HEK293T (cell line): ENCODE measurements around the gene MAD1L1.

Source experiments
- CTCF ChIA-PET: fragments of 350-600 bp; formaldehyde crosslinking; extraction: SDS; loops from one replicate; lab custom pipeline; 2021; ENCODE audit warnings: antibody characterized with exemption, inconsistent platforms; lab: Yijun Ruan, JAX
- POLR2A ChIA-PET: fragments of 350-600 bp; formaldehyde crosslinking; extraction: SDS; loops from one replicate; lab custom pipeline; 2020; ENCODE audit warnings: antibody characterized with exemption, inconsistent platforms; lab: Yijun Ruan, JAX
- DNase-seq: peaks from one replicate; pipeline ENCODE4 v3.0.0; 2012; ENCODE audit warnings: mixed read lengths; ENCODE audit errors: extremely low spot score
- ARNT ChIP-seq: fragments of 450-650 bp; IDR thresholded peaks from 2 replicates; pipeline ENCODE4 v1.6.1; 2017; ENCODE audit warnings: mild to moderate bottlenecking
- BHLHE40 ChIP-seq: fragments of 450-650 bp; IDR thresholded peaks from 2 replicates; pipeline ENCODE4 v1.6.1; 2016; ENCODE audit warnings: mild to moderate bottlenecking, moderate library complexity, borderline replicate concordance
- CTBP1 ChIP-seq: fragments of 450-650 bp; IDR thresholded peaks from 2 replicates; pipeline ENCODE4 v1.6.1; 2016; ENCODE audit warnings: borderline replicate concordance
- ELF4 ChIP-seq: fragments of 450-650 bp; IDR thresholded peaks from 2 replicates; pipeline ENCODE4 v1.6.1; 2017; ENCODE audit warnings: antibody characterized with exemption
- FOXA1 ChIP-seq: fragments of 450-650 bp; IDR thresholded peaks from 2 replicates; pipeline ENCODE4 v1.6.1; 2016; ENCODE audit warnings: mild to moderate bottlenecking
- FOXK2 ChIP-seq: fragments of 450-650 bp; IDR thresholded peaks from 2 replicates; pipeline ENCODE4 v1.6.1; 2016; ENCODE audit warnings: mild to moderate bottlenecking
- FOXM1 ChIP-seq: fragments of 450-650 bp; IDR thresholded peaks from 2 replicates; pipeline ENCODE4 v1.6.1; 2017; ENCODE audit warnings: mild to moderate bottlenecking, borderline replicate concordance
- HDGF ChIP-seq: fragments of 450-650 bp; IDR thresholded peaks from 2 replicates; pipeline ENCODE4 v1.6.1; 2017; ENCODE audit warnings: antibody characterized with exemption, borderline replicate concordance
- L3MBTL2 ChIP-seq: fragments of 450-650 bp; conservative IDR thresholded peaks from 2 replicates; pipeline ENCODE4 v1.6.1; 2016; ENCODE audit warnings: mild to moderate bottlenecking
- LEF1 ChIP-seq: fragments of 450-650 bp; IDR thresholded peaks from 2 replicates; pipeline ENCODE4 v1.6.1; 2017; ENCODE audit warnings: mild to moderate bottlenecking, borderline replicate concordance
- NFRKB ChIP-seq: fragments of 450-650 bp; IDR thresholded peaks from 2 replicates; pipeline ENCODE4 v1.6.1; 2016; ENCODE audit warnings: mild to moderate bottlenecking, moderate library complexity
- PKNOX1 ChIP-seq: fragments of 450-650 bp; IDR thresholded peaks from 2 replicates; pipeline ENCODE4 v1.6.1; 2016
- SP1 ChIP-seq: fragments of 450-650 bp; IDR thresholded peaks from 2 replicates; pipeline ENCODE4 v1.6.1; 2017
- SUZ12 ChIP-seq: fragments of 450-650 bp; IDR thresholded peaks from 2 replicates; pipeline ENCODE4 v1.6.1; 2016; ENCODE audit warnings: mild to moderate bottlenecking
- TARDBP ChIP-seq: fragments of 450-650 bp; IDR thresholded peaks from 2 replicates; pipeline ENCODE4 v1.6.1; 2016
- ZNF384 ChIP-seq: fragments of 450-650 bp; IDR thresholded peaks from 2 replicates; pipeline ENCODE4 v1.6.1; 2016

The MAD1L1 gene

GRCh38 chr7:1964211-1964912 lies 268.4 kb downstream of the MAD1L1 start:
- no peak for DNase-seq
- POLR2A ChIA-PET = no interaction called here
- TF ChIP-seq ZNF384 = no peak
- TF ChIP-seq HDGF = no peak
- no peak for TF ChIP-seq CTBP1
- TF ChIP-seq FOXM1 = no peak
- no peak for TF ChIP-seq SUZ12
- TF ChIP-seq TARDBP = no peak
- TF ChIP-seq SP1 = no peak
- no peak for TF ChIP-seq NFRKB
- TF ChIP-seq LEF1 = no peak
- no peak for TF ChIP-seq L3MBTL2
- no peak for TF ChIP-seq BHLHE40
- no peak for TF ChIP-seq ARNT
- no peak for TF ChIP-seq FOXK2
- no peak for TF ChIP-seq FOXA1
- TF ChIP-seq PKNOX1 = no peak
- no peak for TF ChIP-seq ELF4
- CTCF ChIA-PET = interaction anchor here (0.5 kb wide), 1 partner anchor 294 kb away, joined by 4 read pairs; no protein-coding TSS in a partner anchor

- DNase-seq = no peak
- ChIA-PET CTCF (interaction anchor here (0.5 kb wide), 1 partner anchor 294 kb away, joined by 4 read pairs; no protein-coding TSS in a partner anchor), POLR2A (no interaction called here)
- TF ChIP-seq CTBP1 (no peak), ZNF384 (no peak), BHLHE40 (no peak), HDGF (no peak), TARDBP (no peak), FOXM1 (no peak), SP1 (no peak), LEF1 (no peak)
Observed at GRCh38 chr7:1963575-1963974, 269.2 kb downstream of the MAD1L1 start.

- POLR2A ChIA-PET = no interaction called here
- CTCF ChIA-PET = no interaction called here
- no peak for DNase-seq
- no peak for TF ChIP-seq FOXK2
- no peak for TF ChIP-seq HDGF
- TF ChIP-seq ARNT = no peak
- no peak for TF ChIP-seq ELF4
- no peak for TF ChIP-seq BHLHE40
- no peak for TF ChIP-seq LEF1
- TF ChIP-seq L3MBTL2 = no peak
- TF ChIP-seq FOXA1 = no peak
- TF ChIP-seq SUZ12 = no peak
- no peak for TF ChIP-seq SP1
- no peak for TF ChIP-seq NFRKB
- TF ChIP-seq CTBP1 = no peak
- TF ChIP-seq ZNF384 = no peak
Observed at GRCh38 chr7:1961701-1962276, 271.0 kb downstream of the MAD1L1 start.

- no peak for DNase-seq
- CTCF ChIA-PET = no interaction called here
- TF ChIP-seq SUZ12 = no peak
- TF ChIP-seq HDGF = no peak
- no peak for TF ChIP-seq ZNF384
- no peak for TF ChIP-seq BHLHE40
- TF ChIP-seq ARNT = no peak
- TF ChIP-seq FOXA1 = no peak
- TF ChIP-seq L3MBTL2 = no peak
- no peak for TF ChIP-seq LEF1
- TF ChIP-seq CTBP1 = no peak
- TF ChIP-seq FOXK2 = no peak
- TF ChIP-seq SP1 = no peak
- no peak for TF ChIP-seq FOXM1
- TF ChIP-seq ELF4 = no peak
- POLR2A ChIA-PET = no interaction called here
Observed at GRCh38 chr7:1959305-1959704, 273.4 kb downstream of the MAD1L1 start.

GRCh38 chr7:1957471-1958225 lies 275.1 kb downstream of the MAD1L1 start:
- no peak for DNase-seq
- ChIA-PET POLR2A (no interaction called here), CTCF (no interaction called here)
- TF ChIP-seq FOXM1 (no peak), BHLHE40 (no peak), LEF1 (no peak), CTBP1 (no peak), HDGF (no peak), SUZ12 (no peak)

- no peak for DNase-seq
- TF ChIP-seq SUZ12 (no peak), FOXM1 (no peak), CTBP1 (no peak), PKNOX1 (no peak), BHLHE40 (no peak), ARNT (no peak), SP1 (no peak), HDGF (no peak), TARDBP (no peak), ZNF384 (no peak), L3MBTL2 (no peak), FOXK2 (no peak)
- ChIA-PET CTCF (no interaction called here), POLR2A (no interaction called here)
Observed at GRCh38 chr7:1956611-1957470, 275.9 kb downstream of the MAD1L1 start.
